Stimulated activated naive CD4-positive, alpha-beta T cell treated with Interleukin-2 at 50 U/mL for 16 hours (primary cell): ENCODE measurements around the gene PCDHA2.
"Not testable (repeated sequence)": the region's sequence is repeated elsewhere in the genome, so short reads cannot be mapped to it uniquely, and the experiment has no call there.

Experiments
- DNase-seq: peaks from one replicate; lab custom pipeline; 2025; lab: John Stamatoyannopoulos, UW

The PCDHA2 gene

GRCh38 chr5:140794595-140795258 lies at the start of gene PCDHA2:
PCDHA2 (plus strand) TSS chr5:140794852.
- DNase-seq = no peak

GRCh38 chr5:140753561-140753960 lies 41.1 kb upstream of the PCDHA2 start:
- DNase-seq = no peak

GRCh38 chr5:140764177-140764973 lies 30.3 kb upstream of the PCDHA2 start:
- no peak for DNase-seq

GRCh38 chr5:140767444-140767843 lies 27.2 kb upstream of the PCDHA2 start:
- no peak for DNase-seq

GRCh38 chr5:140780512-140780911 lies 14.1 kb upstream of the PCDHA2 start:
- DNase-seq = no peak

GRCh38 chr5:140785905-140786686 lies 8.6 kb upstream of the PCDHA2 start, which contains the start of gene PCDHA1:
PCDHA1 (plus strand) TSS chr5:140786140.
- no peak for DNase-seq

GRCh38 chr5:140787422-140787821 lies 7.2 kb upstream of the PCDHA2 start:
- not testable (repeated sequence) for DNase-seq

GRCh38 chr5:140787849-140788504 lies 6.7 kb upstream of the PCDHA2 start:
- not testable (repeated sequence) for DNase-seq

GRCh38 chr5:140791089-140791488 lies 3.6 kb upstream of the PCDHA2 start:
- DNase-seq = no peak

- no peak for DNase-seq
Observed at GRCh38 chr5:140795259-140795641, 598 bp downstream of the PCDHA2 start.

- DNase-seq = not testable (repeated sequence)
Observed at GRCh38 chr5:140796072-140796717, 1.5 kb downstream of the PCDHA2 start.

GRCh38 chr5:140796718-140797095 lies 2.1 kb downstream of the PCDHA2 start:
- no peak for DNase-seq

GRCh38 chr5:140800816-140801493 lies 6.3 kb downstream of the PCDHA2 start, which contains the start of gene PCDHA3:
PCDHA3 (plus strand) TSS chr5:140801057.
- DNase-seq = no peak

- DNase-seq = no peak
Observed at GRCh38 chr5:140801494-140801841, 6.8 kb downstream of the PCDHA2 start.

GRCh38 chr5:140802381-140802780 lies 7.7 kb downstream of the PCDHA2 start:
- DNase-seq = not testable (repeated sequence)

GRCh38 chr5:140802781-140803271 lies 8.2 kb downstream of the PCDHA2 start:
- DNase-seq = no peak

GRCh38 chr5:140806834-140807775 lies 12.5 kb downstream of the PCDHA2 start, which contains the start of gene PCDHA4:
PCDHA4 (plus strand) TSS chr5:140807068.
- DNase-seq = no peak

GRCh38 chr5:140808241-140808888 lies 13.7 kb downstream of the PCDHA2 start:
- DNase-seq = not testable (repeated sequence)

- DNase-seq = no peak
Observed at GRCh38 chr5:140808889-140809291, 14.2 kb downstream of the PCDHA2 start.
